Transverse colon (tissue), 4 donors: ENCODE results near the gene GTF3C5.

Source experiments
- CTCF ChIP-seq, 5 experiments: fragments of 200-600 bp in 3 of 5; fragments of 450-650 bp in 2 of 5; sonication (generic) in 3 of 5; IDR thresholded peaks; 1 replicate in 2 of 5; 2 replicates in 3 of 5; pipeline ENCODE4 v1.5.1; 2016 to 2017; ENCODE audit warnings: antibody characterized with exemption in 5 of 5, inconsistent platforms in 3 of 5, mild to moderate bottlenecking in 2 of 5, moderate library complexity in 1 of 5
- POLR2A ChIP-seq: fragments of 450-650 bp; IDR thresholded peaks from one replicate; pipeline ENCODE4 v1.6.1; 2016; ENCODE audit warnings: antibody characterized with exemption, mild to moderate bottlenecking, moderate library complexity
- POLR2AphosphoS5 ChIP-seq, 3 donors: sonication (generic); formaldehyde crosslinking; IDR thresholded peaks; one replicate each; pipeline ENCODE4 v1.6.1; 2016; ENCODE audit warnings: antibody characterized with exemption in 3 of 3

- TF ChIP-seq POLR2A (no peak), CTCF (IDR thresholded peaks at IDR 0.05) (no peak), POLR2AphosphoS5 (IDR thresholded peaks at IDR 0.05) (no peak)
Observed at GRCh38 chr9:133102190-133103021, 71.6 kb downstream of the GTF3C5 start.
